ENCODE results near the gene KLHDC9. TPM values are rescaled to one million over a fixed set of nuclear protein-coding genes. Genes with fewer than 3 reads are reported as not detected.

The KLHDC9 gene
- total and polyA plus RNA-seq, 9 donors = 5.5 to 23.3 (median 7.3) TPM

- no peak for TF ChIP-seq EP300 (IDR thresholded peaks at IDR 0.05)
- H3K36me3 ChIP-seq = no peaks in the 10 kb centered on the region
- no peak for DNase-seq
- H3K4me3 ChIP-seq = no peak overlapping the region
- H3K4me1 ChIP-seq (ENCODE audit: insufficient read depth) = no peaks in the 10 kb centered on the region
- intact Hi-C loops (cut with DNase I) = no loop called here
- no peaks in the 10 kb centered on the region for H3K27me3 ChIP-seq
- H3K9me3 ChIP-seq = no peaks in the 10 kb centered on the region
- no peak overlapping the region for H3K27ac ChIP-seq
- WGBS, 3 donors = 72 to 79% (median 78%) methylated on average over 3 of the region's 3 CpGs
Observed at GRCh38 chr1:161145832-161146231, 47.7 kb downstream of the KLHDC9 start.

Small RNA genes within 50 kb of the gene (small RNA-seq; reads per million reads assigned to genes)
- not detected for gene RF01225

Other genes starting within 250 kb of the KLHDC9 start
- 1 to 10 TPM in 2 of 7 donors, under 1 TPM in 5; 0.45 to 3.1 (median 0.51) TPM for gene CD244, start 235.5 kb upstream of the KLHDC9 start, total RNA-seq
- gene CD244, start 235.5 kb upstream of the KLHDC9 start, polyA plus RNA-seq = 1 to 10 TPM in 1 of 2 donors, under 1 TPM in 1; 0.75 to 2.8 TPM
- 1,000 to 10,000 TPM in 1 of 7 donors, 10 to 100 TPM in 1, 1 to 10 TPM in 4, under 1 TPM in 1; 0.48 to 1,183 (median 2.0) TPM for gene ITLN1, start 213.2 kb upstream of the KLHDC9 start, total RNA-seq
- gene ITLN1, start 213.2 kb upstream of the KLHDC9 start, polyA plus RNA-seq = 10 to 100 TPM in 1 of 2 donors, 1 to 10 TPM in 1; 4.5 to 44.1 TPM
- 1 to 10 TPM in 6 of 7 donors, under 1 TPM in 1; 0.53 to 7.2 (median 2.1) TPM for gene ITLN2, start 143.6 kb upstream of the KLHDC9 start, total RNA-seq
- 1 to 10 TPM; 3.4 to 7.6 TPM for gene ITLN2, start 143.6 kb upstream of the KLHDC9 start, polyA plus RNA-seq
- gene F11R, start 77.2 kb upstream of the KLHDC9 start, total RNA-seq = 10 to 100 TPM; 14.8 to 62.7 (median 34.9) TPM
- 10 to 100 TPM; 26.1 to 68.5 TPM for gene F11R, start 77.2 kb upstream of the KLHDC9 start, polyA plus RNA-seq
- gene TSTD1, start 59.4 kb upstream of the KLHDC9 start, total RNA-seq = 100 to 1,000 TPM in 1 of 7 donors, 10 to 100 TPM in 6; 32.6 to 200 (median 50.3) TPM
- gene TSTD1, start 59.4 kb upstream of the KLHDC9 start, polyA plus RNA-seq = 100 to 1,000 TPM in 1 of 2 donors, 10 to 100 TPM in 1; 13.6 to 107 TPM
- 10 to 100 TPM; 28.1 to 49.6 (median 44.0) TPM for gene USF1, start 52.4 kb upstream of the KLHDC9 start, total RNA-seq
- gene USF1, start 52.4 kb upstream of the KLHDC9 start, polyA plus RNA-seq = 10 to 100 TPM; 38.8 to 54.8 TPM
- gene ARHGAP30, start 28.5 kb upstream of the KLHDC9 start, total RNA-seq = 1 to 10 TPM; 1.7 to 6.3 (median 2.8) TPM
- 1 to 10 TPM; 1.6 to 9.3 TPM for gene ARHGAP30, start 28.5 kb upstream of the KLHDC9 start, polyA plus RNA-seq
- gene NECTIN4, start 8.8 kb upstream of the KLHDC9 start, total RNA-seq = 1 to 10 TPM in 1 of 7 donors, under 1 TPM in 4, not detected in 2; 0.15 to 4.4 (median 0.26) TPM
- under 1 TPM in 1 of 2 donors, not detected in 1; 0.07 TPM for gene NECTIN4, start 8.8 kb upstream of the KLHDC9 start, polyA plus RNA-seq
- gene PFDN2, start 19.7 kb downstream of the KLHDC9 start, total RNA-seq = 10 to 100 TPM; 18.1 to 54.0 (median 46.9) TPM
- gene PFDN2, start 19.7 kb downstream of the KLHDC9 start, polyA plus RNA-seq = 10 to 100 TPM; 66.6 to 94.4 TPM
- 10 to 100 TPM; 25.4 to 37.1 (median 33.7) TPM for gene NIT1, start 19.7 kb downstream of the KLHDC9 start, total RNA-seq
- gene NIT1, start 19.7 kb downstream of the KLHDC9 start, polyA plus RNA-seq = 10 to 100 TPM; 36.7 to 37.5 TPM
- 10 to 100 TPM; 19.0 to 40.2 (median 38.1) TPM for gene DEDD, start 34.3 kb downstream of the KLHDC9 start, total RNA-seq
- 10 to 100 TPM; 35.2 to 53.9 TPM for gene DEDD, start 34.3 kb downstream of the KLHDC9 start, polyA plus RNA-seq
- gene UFC1, start 55.6 kb downstream of the KLHDC9 start, total RNA-seq = 100 to 1,000 TPM in 3 of 7 donors, 10 to 100 TPM in 4; 63.2 to 111 (median 96.1) TPM
- 100 to 1,000 TPM; 131 to 209 TPM for gene UFC1, start 55.6 kb downstream of the KLHDC9 start, polyA plus RNA-seq
- 10 to 100 TPM; 16.7 to 41.9 (median 38.5) TPM for gene USP21, start 61.1 kb downstream of the KLHDC9 start, total RNA-seq
- gene USP21, start 61.1 kb downstream of the KLHDC9 start, polyA plus RNA-seq = 10 to 100 TPM; 29.2 to 32.0 TPM
- gene PPOX, start 68.1 kb downstream of the KLHDC9 start, total RNA-seq = 10 to 100 TPM; 20.1 to 37.9 (median 24.2) TPM
- 10 to 100 TPM; 21.1 to 29.6 TPM for gene PPOX, start 68.1 kb downstream of the KLHDC9 start, polyA plus RNA-seq
- gene B4GALT3, start 79.1 kb downstream of the KLHDC9 start, total RNA-seq = 10 to 100 TPM; 23.1 to 40.6 (median 28.8) TPM
- gene B4GALT3, start 79.1 kb downstream of the KLHDC9 start, polyA plus RNA-seq = 10 to 100 TPM; 24.2 to 44.0 TPM
- gene ADAMTS4, start 100.7 kb downstream of the KLHDC9 start, total RNA-seq = 100 to 1,000 TPM in 4 of 7 donors, 10 to 100 TPM in 3; 40.7 to 437 (median 103) TPM
- 10 to 100 TPM in 1 of 2 donors, under 1 TPM in 1; 0.90 to 19.4 TPM for gene ADAMTS4, start 100.7 kb downstream of the KLHDC9 start, polyA plus RNA-seq
- 100 to 1,000 TPM in 4 of 7 donors, 10 to 100 TPM in 3; 90.7 to 137 (median 105) TPM for gene NDUFS2, start 104.0 kb downstream of the KLHDC9 start, total RNA-seq
- 100 to 1,000 TPM in 1 of 2 donors, 10 to 100 TPM in 1; 76.2 to 140 TPM for gene NDUFS2, start 104.0 kb downstream of the KLHDC9 start, polyA plus RNA-seq
- gene FCER1G, start 116.9 kb downstream of the KLHDC9 start, total RNA-seq = 10 to 100 TPM in 4 of 7 donors, 1 to 10 TPM in 3; 7.1 to 38.0 (median 19.3) TPM
- gene FCER1G, start 116.9 kb downstream of the KLHDC9 start, polyA plus RNA-seq = 100 to 1,000 TPM in 1 of 2 donors, 10 to 100 TPM in 1; 38.3 to 270 TPM
- 1 to 10 TPM in 1 of 7 donors, under 1 TPM in 1, not detected in 5; 0.85 to 4.3 TPM for gene APOA2, start 125.3 kb downstream of the KLHDC9 start, total RNA-seq
- not detected for gene APOA2, start 125.3 kb downstream of the KLHDC9 start, polyA plus RNA-seq
- gene TOMM40L, start 127.7 kb downstream of the KLHDC9 start, total RNA-seq = 10 to 100 TPM in 1 of 7 donors, 1 to 10 TPM in 6; 2.4 to 15.2 (median 7.5) TPM
- 10 to 100 TPM in 1 of 2 donors, 1 to 10 TPM in 1; 3.7 to 10.4 TPM for gene TOMM40L, start 127.7 kb downstream of the KLHDC9 start, polyA plus RNA-seq
- gene NR1I3, start 139.8 kb downstream of the KLHDC9 start, total RNA-seq = not detected
- gene NR1I3, start 139.8 kb downstream of the KLHDC9 start, polyA plus RNA-seq = not detected
- 10 to 100 TPM in 1 of 7 donors, 1 to 10 TPM in 5, under 1 TPM in 1; 0.69 to 20.2 (median 1.7) TPM for gene PCP4L1, start 160.4 kb downstream of the KLHDC9 start, total RNA-seq
- gene PCP4L1, start 160.4 kb downstream of the KLHDC9 start, polyA plus RNA-seq = 1 to 10 TPM; 2.6 to 9.4 TPM
- 1 to 10 TPM; 1.4 to 3.8 (median 2.5) TPM for gene MPZ, start 211.6 kb downstream of the KLHDC9 start, total RNA-seq
- 1 to 10 TPM; 2.3 to 9.3 TPM for gene MPZ, start 211.6 kb downstream of the KLHDC9 start, polyA plus RNA-seq
- gene SDHC, start 216.0 kb downstream of the KLHDC9 start, total RNA-seq = 100 to 1,000 TPM in 5 of 7 donors, 10 to 100 TPM in 2; 12.6 to 149 (median 126) TPM
- 100 to 1,000 TPM; 115 to 327 TPM for gene SDHC, start 216.0 kb downstream of the KLHDC9 start, polyA plus RNA-seq

Measured in ovary (tissue), 9 donors.